Measurements from ENCODE around the gene CRHBP. TPM values are rescaled to one million over a fixed set of nuclear protein-coding genes. Genes with fewer than 3 reads are reported as not detected.

Gene CRHBP
- total and polyA plus RNA-seq, 2 donors (not counting 3 experiments of a cell fraction or from before 2014, with no cell fraction given) = 0.08 to 0.51 TPM

DNA sequence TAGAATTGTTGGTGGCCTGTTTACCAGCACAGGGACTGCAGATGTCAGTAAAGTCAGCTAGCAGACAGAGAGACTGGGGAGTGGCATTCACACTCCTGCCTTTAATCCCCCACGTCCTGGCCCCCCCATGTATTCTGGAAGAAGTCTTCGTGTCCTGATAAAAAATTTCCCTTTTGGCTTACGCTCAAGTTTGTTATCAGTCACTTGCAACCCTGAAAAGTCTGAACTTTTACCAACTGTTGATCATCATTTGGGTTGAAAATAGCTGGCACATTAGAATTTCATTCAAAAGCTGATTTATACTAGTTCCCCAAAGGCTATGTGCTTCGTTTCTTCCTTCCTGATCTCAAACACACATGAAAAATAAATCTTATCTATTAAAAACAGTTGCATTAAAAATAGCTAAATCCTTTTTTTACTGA lies 5.8 kb upstream of the CRHBP start:
- H3K9me1 ChIP-seq (replicated peaks; ENCODE audit: control insufficient read depth, extremely low read depth, insufficient read depth, low read length) = no peaks in the 10 kb centered on the region
- CTCF ChIA-PET = no interaction called here
- no peaks in the 10 kb centered on the region for H4K20me1 ChIP-seq (replicated peaks; ENCODE audit: control insufficient read depth, extremely low read depth, insufficient read depth, low read length)
- intact Hi-C loops (cut with micrococcal nuclease) = no loop called here
- peaks cover 9 to 10% of the 10 kb centered on the region in 2 experiments for H3K27me3 ChIP-seq (ENCODE audit: control insufficient read depth in 2 of 2, insufficient read depth in 2 of 2, low read length in 2 of 2)
- no peaks in the 10 kb centered on the region for H3K36me3 ChIP-seq (ENCODE audit: control insufficient read depth in 2 of 2, extremely low read depth in 1 of 2, insufficient read depth in 2 of 2, low read length in 2 of 2)
- H3K9me3 ChIP-seq (replicated peaks; ENCODE audit: control insufficient read depth, insufficient read depth, low read length) = no peaks in the 10 kb centered on the region
- H3K4me2 ChIP-seq (ENCODE audit: insufficient read depth, low read length) = no peak overlapping the region
- H3K4me1 ChIP-seq (ENCODE audit: control insufficient read depth, extremely low read depth, insufficient read depth, low read length) = no peaks in the 10 kb centered on the region
- peak; percentile 73 for DNase-seq (ENCODE audit: low read depth, low spot score)
- BruUV-seq (replicated peaks) = no TSS peak
- no peak overlapping the region for H3K27ac ChIP-seq (ENCODE audit: insufficient read depth, low read depth, low read length)
- no peaks in the 10 kb centered on the region for H3K79me2 ChIP-seq (ENCODE audit: control insufficient read depth, insufficient read depth, low read length)
- TF ChIP-seq EZH2 (IDR thresholded peaks at IDR 0.05; ENCODE audit: borderline replicate concordance, low read depth, low read length, severe bottlenecking) (no peak), FOS (IDR thresholded peaks at IDR 0.05; ENCODE audit: borderline replicate concordance, insufficient read depth, low read length) (no peak), GATA2 (IDR thresholded peaks at IDR 0.05; ENCODE audit: insufficient read depth, insufficient read length, low read depth, low read length) (no peak), MAX (IDR thresholded peaks at IDR 0.05; ENCODE audit: insufficient read depth, insufficient read length) (no peak), POLR2A (IDR thresholded peaks at IDR 0.05; ENCODE audit: low read depth, low read length) (no peak), JUN (IDR thresholded peaks at IDR 0.05; ENCODE audit: borderline replicate concordance, insufficient read depth, insufficient read length, low read depth) (no peak), CTCF (IDR thresholded peaks at IDR 0.05; ENCODE audit: extremely low read depth in 1 of 2, insufficient read depth in 1 of 2, low read depth in 1 of 2, low read length in 2 of 2) (no peak), POLR2AphosphoS5 (IDR thresholded peaks at IDR 0.05; ENCODE audit: insufficient read depth, low read depth, low read length) (no peak), MYC (IDR thresholded peaks at IDR 0.05; ENCODE audit: low read depth, low read length) (no peak)
- no peak overlapping the region for H2AFZ ChIP-seq (ENCODE audit: low read depth, low read length)
- no peak overlapping the region for H3K9ac ChIP-seq (replicated peaks; ENCODE audit: extremely low read depth, insufficient read depth, low read length)
- dilution Hi-C loops (cut with MboI; ENCODE audit: extremely low pct_ligation_motif_present, low sequenced_read_pairs) = no loop called here
- no peak for FAIRE-seq
- H3K4me3 ChIP-seq (replicated peaks in 1 of 3; ENCODE audit: insufficient read depth in 1 of 3, low read depth in 1 of 3, low read length in 3 of 3) = no peak overlapping the region
- POLR2A ChIA-PET = interaction anchor here (0.7 kb wide), 1 partner anchor 15 kb away, joined by 16 read pairs; no protein-coding TSS in a partner anchor
